ENCODE measurements around the gene MALT1. TPM values are rescaled to one million over a fixed set of nuclear protein-coding genes. Genes with fewer than 3 reads are reported as not detected.

MALT1 gene
- total RNA-seq: 10 to 100 TPM in 7 of 8 experiments, 1 to 10 TPM in 1; 10.0 to 15.5 (median 13.7) TPM

GRCh38 chr18:58671111-58671631 lies at the start of gene MALT1:
Gene MALT1 (plus strand): TSS chr18:58671465. CDS start chr18:58671644, 179 bp downstream.
- Histone ChIP-seq H3K4me1 (replicated peaks in 1 of 2) (peaks cover 3 to 7% of the 10 kb centered on the region in 2 donors), H3K27ac (peak within 1 kb of the TSS; percentile 73 to 74), H3K4me3 (peak within 1 kb of the TSS; percentile 55 to 89 (median 74))
- in situ Hi-C loops (cut with MboI; ENCODE audit: low pct_unique_long_range_greater_than_20kb in 2 of 9, low sequenced_read_pairs in 9 of 9, unreplicated experiment in 9 of 9): no loop called here
- no CpG with 5 or more reads among the region's 60 CpGs for WGBS, 10 experiments
- ATAC-seq (replicated peaks in 6 of 8): peak; percentile 84 to 91 (median 86)

DNA sequence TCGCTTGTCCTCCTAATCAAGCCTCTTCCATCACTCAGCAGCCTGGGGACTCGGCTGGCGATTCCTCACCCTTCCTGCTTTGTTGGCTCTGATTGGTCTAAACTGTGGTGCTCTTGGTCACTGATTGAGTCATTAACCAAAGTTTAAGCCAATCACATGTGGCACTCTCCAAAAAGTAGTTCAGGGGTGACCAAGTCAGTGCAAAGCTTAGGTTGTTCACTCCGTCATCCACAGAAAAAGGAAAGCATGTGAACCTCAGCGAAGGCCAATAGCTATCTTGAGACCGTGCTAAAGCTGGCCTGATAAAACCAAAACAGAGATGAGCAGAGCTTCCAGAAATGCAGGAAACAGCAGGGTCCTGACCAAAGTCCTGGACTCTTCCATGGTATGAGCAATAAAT lies 47.3 kb upstream of the MALT1 start:
- Histone ChIP-seq H3K4me3 (no peak overlapping the region), H3K27ac (no peak overlapping the region), H3K4me1 (replicated peaks in 1 of 2) (peaks cover 4 to 8% of the 10 kb centered on the region in 2 donors)
- in situ Hi-C loops (cut with MboI; ENCODE audit: low pct_unique_long_range_greater_than_20kb in 2 of 9, low sequenced_read_pairs in 9 of 9, unreplicated experiment in 9 of 9): no loop called here
- 80 to 100% (median 94%) methylated on average over 1 to 4 of the region's 6 CpGs; no CpG with 5 or more reads in 1 of the 10 experiments for WGBS, 10 experiments
- no peak for ATAC-seq (replicated peaks in 6 of 8)

GRCh38 chr18:58625839-58626238 lies 45.4 kb upstream of the MALT1 start:
- 86 to 100% (median 94%) methylated on average over 1 to 10 of the region's 10 CpGs for WGBS, 10 experiments
- H3K27ac ChIP-seq: no peak overlapping the region
- no peak overlapping the region for H3K4me3 ChIP-seq
- ATAC-seq (replicated peaks in 6 of 8): no peak
- in situ Hi-C loops (cut with MboI; ENCODE audit: low pct_unique_long_range_greater_than_20kb in 2 of 9, low sequenced_read_pairs in 9 of 9, unreplicated experiment in 9 of 9): no loop called here
- peaks cover 9 to 21% of the 10 kb centered on the region in 2 donors for H3K4me1 ChIP-seq (replicated peaks in 1 of 2)

DNA sequence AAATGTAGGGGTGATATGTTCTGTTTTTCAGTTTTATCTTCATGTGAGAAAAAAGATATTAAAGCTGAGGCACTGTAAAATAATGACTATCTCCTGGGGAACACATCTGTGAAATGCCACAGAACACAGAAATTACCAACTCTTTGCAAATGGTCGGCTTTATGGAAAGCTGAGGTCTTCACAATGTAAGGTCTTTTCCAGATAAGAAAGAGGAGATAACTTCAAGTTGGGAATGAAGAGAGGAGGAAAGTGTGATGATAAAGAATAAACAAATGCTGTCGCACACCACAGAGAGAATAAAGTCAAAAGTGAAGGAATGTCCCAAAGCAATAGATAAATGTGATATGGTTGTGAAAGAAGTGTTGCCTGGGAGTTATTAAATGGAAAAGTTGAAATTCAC lies 41.2 kb upstream of the MALT1 start:
- ATAC-seq (replicated peaks in 6 of 8): no peak
- Histone ChIP-seq H3K27ac (no peak overlapping the region), H3K4me3 (no peak overlapping the region), H3K4me1 (replicated peaks in 1 of 2) (peaks cover 9 to 21% of the 10 kb centered on the region in 2 donors)
- 50 to 100% (median 100%) methylated on average over 1 to 2 of the region's 2 CpGs; no CpG with 5 or more reads in 2 of the 10 experiments for WGBS, 10 experiments
- in situ Hi-C loops (cut with MboI; ENCODE audit: low pct_unique_long_range_greater_than_20kb in 2 of 9, low sequenced_read_pairs in 9 of 9, unreplicated experiment in 9 of 9): no loop called here

GRCh38 chr18:58631301-58631700 lies 40.0 kb upstream of the MALT1 start:
- no peak overlapping the region for H3K27ac ChIP-seq
- no peak overlapping the region for H3K4me3 ChIP-seq
- no peak for ATAC-seq (replicated peaks in 6 of 8)
- in situ Hi-C loops (cut with MboI; ENCODE audit: low pct_unique_long_range_greater_than_20kb in 2 of 9, low sequenced_read_pairs in 9 of 9, unreplicated experiment in 9 of 9): no loop called here
- peaks cover 9 to 21% of the 10 kb centered on the region in 2 donors for H3K4me1 ChIP-seq (replicated peaks in 1 of 2)
- WGBS, 10 experiments: 80 to 100% (median 90%) methylated on average over 1 to 5 of the region's 5 CpGs; no CpG with 5 or more reads in 2 of the 10 experiments

DNA sequence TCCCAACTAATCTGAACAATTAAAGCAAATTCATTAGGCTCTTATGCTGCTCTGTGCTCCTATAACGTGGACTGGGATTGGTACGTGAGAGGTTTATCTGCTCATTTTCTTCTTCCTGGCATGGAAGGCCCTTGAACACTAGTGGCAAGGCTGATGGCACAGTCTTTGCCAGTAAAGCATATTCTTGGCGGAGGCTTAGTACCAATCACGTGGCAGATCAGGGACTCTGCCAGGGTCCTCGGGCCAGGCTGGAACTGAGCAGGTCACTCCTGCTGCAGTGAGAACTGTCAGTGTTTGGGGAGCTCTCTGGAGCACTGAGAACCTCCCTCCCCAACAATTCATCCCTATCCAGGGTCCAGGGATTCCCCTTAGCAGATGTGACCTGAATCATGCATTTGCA lies 38.7 kb upstream of the MALT1 start:
- H3K27ac ChIP-seq: no peak overlapping the region
- no peak for ATAC-seq (replicated peaks in 6 of 8)

DNA sequence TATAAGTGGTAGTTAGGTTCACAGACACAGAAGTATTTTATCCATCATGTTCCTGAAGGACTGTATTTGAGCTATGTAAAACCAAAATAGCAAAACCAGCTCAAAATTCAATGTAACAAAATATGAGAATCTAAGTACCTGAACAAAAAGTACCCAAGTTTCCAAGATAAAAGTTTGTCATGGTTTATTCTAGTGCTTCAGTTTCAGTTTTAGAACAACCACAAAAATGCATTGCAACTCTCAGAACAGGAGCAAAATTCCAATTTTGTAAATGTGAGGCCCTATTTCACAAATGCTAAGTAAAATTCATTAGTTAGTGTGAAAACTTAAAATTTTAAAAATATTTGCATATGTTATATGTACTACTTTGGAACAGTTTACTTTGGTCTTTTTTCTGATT lies 37.4 kb upstream of the MALT1 start:
- Histone ChIP-seq H3K4me3 (no peak overlapping the region), H3K4me1 (replicated peaks in 1 of 2) (peaks cover 6 to 29% of the 10 kb centered on the region in 2 donors), H3K27ac (no peak overlapping the region)
- no peak for ATAC-seq (replicated peaks in 6 of 8)
- in situ Hi-C loops (cut with MboI; ENCODE audit: low pct_unique_long_range_greater_than_20kb in 2 of 9, low sequenced_read_pairs in 9 of 9, unreplicated experiment in 9 of 9): no loop called here

More for the DNA sequence above, 38.7 kb upstream of the MALT1 start:
- Histone ChIP-seq H3K4me3 (no peak overlapping the region), H3K4me1 (replicated peaks in 1 of 2) (peaks cover 9 to 22% of the 10 kb centered on the region in 2 donors)
- WGBS, 10 experiments: 80 to 100% (median 83%) methylated on average over 1 to 2 of the region's 5 CpGs; no CpG with 5 or more reads in 5 of the 10 experiments
- in situ Hi-C loops (cut with MboI; ENCODE audit: low pct_unique_long_range_greater_than_20kb in 2 of 9, low sequenced_read_pairs in 9 of 9, unreplicated experiment in 9 of 9): no loop called here

DNA sequence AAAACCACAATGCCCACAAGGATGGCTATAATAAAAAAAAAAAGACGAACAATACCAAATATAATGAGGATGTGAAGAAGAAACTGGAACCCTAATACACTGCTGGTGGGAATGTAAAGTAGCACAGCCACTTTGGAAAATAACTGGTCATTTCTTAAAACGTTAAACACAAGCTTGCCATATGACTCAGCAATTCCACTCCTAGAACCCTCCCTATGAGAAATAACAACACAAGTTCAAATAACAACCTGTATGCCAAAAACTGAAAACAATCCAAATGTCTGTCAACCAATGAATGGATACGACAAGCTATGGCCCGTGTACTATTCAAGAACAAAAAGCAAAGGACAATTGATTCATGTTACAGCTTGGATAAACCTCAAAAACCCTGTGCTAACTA lies 35.4 kb upstream of the MALT1 start:
- no peak overlapping the region for H3K4me3 ChIP-seq
- no peak overlapping the region for H3K27ac ChIP-seq
- H3K4me1 ChIP-seq (replicated peaks in 1 of 2): peaks cover 7 to 35% of the 10 kb centered on the region in 2 donors
- 22 to 74% (median 46%) methylated on average over 2 to 4 of the region's 4 CpGs for WGBS, 10 experiments
- in situ Hi-C loops (cut with MboI; ENCODE audit: low pct_unique_long_range_greater_than_20kb in 2 of 9, low sequenced_read_pairs in 9 of 9, unreplicated experiment in 9 of 9): no loop called here
- peak in 1 of 8 experiments; percentile 63 for ATAC-seq (replicated peaks in 6 of 8)

DNA sequence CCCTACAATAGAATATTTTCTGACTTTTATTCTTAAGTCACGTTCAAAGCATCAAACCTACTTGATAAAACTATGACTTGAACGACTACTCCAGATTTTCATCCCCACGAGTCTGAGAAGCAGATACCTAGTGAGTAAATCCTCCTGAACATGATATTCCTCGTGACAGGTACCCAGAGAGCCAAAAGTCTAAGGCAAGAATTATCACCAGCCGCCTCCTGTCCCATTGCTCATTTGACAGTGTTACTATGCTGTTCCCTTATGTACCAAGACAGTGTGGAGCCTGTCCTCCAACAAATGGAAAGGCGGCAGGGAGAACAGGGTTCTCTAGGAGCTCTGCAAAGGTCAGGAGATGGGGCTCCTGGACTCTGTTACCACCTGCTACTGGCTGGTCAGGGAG lies 34.1 kb upstream of the MALT1 start:
- ATAC-seq (replicated peaks in 6 of 8): no peak
- WGBS, 10 experiments: 67 to 100% (median 91%) methylated on average over 1 to 6 of the region's 6 CpGs
- in situ Hi-C loops (cut with MboI; ENCODE audit: low pct_unique_long_range_greater_than_20kb in 2 of 9, low sequenced_read_pairs in 9 of 9, unreplicated experiment in 9 of 9): no loop called here
- Histone ChIP-seq H3K4me3 (no peak overlapping the region), H3K27ac (no peak overlapping the region), H3K4me1 (replicated peaks in 1 of 2) (peaks cover 7 to 46% of the 10 kb centered on the region in 2 donors)

DNA sequence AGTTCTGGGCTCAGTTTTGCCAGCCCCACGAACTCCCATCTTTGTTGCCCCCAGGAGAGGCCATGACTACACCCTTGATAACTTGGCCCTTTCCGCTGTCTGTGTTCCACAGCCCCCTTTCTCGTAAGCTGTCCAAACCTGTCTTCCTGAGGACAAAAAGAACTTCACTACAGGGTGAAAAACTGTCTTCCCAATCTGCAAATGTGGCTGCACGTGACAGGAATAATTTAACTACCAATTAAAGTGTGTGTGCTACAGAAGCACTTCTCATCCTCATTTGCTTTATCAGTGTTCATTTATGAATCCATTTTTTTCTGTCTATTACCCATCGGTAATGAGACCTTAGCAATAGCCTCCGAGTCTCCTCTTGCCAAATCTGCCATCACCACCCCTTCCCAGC lies 33.3 kb upstream of the MALT1 start:
- Histone ChIP-seq H3K27ac (no peak overlapping the region), H3K4me3 (no peak overlapping the region), H3K4me1 (replicated peaks in 1 of 2) (peaks cover 7 to 46% of the 10 kb centered on the region in 2 donors)
- 60 to 94% (median 82%) methylated on average over 1 to 6 of the region's 6 CpGs; no CpG with 5 or more reads in 1 of the 10 experiments for WGBS, 10 experiments
- in situ Hi-C loops (cut with MboI; ENCODE audit: low pct_unique_long_range_greater_than_20kb in 2 of 9, low sequenced_read_pairs in 9 of 9, unreplicated experiment in 9 of 9): no loop called here
- ATAC-seq (replicated peaks in 6 of 8): no peak

DNA sequence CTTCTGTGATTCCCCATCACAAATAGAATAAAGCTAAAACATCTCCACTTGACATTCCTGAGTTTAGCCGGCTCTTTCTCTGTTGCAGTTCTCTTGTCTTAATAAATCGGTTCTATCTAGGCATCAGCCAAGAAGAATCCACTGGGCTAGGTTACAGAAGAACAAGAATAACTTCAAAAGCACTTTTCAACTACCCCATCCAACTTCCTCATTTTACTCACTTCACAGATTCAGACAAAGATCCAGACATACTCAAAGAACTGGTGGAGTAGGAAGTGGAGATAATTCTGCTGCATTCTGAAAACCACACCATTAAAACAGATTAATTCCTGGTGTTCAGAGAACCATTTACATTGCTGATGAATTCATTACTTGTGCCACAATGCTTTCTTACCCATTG lies 32.8 kb upstream of the MALT1 start:
- H3K4me3 ChIP-seq: no peak overlapping the region
- no peak overlapping the region for H3K27ac ChIP-seq
- in situ Hi-C loops (cut with MboI; ENCODE audit: low pct_unique_long_range_greater_than_20kb in 2 of 9, low sequenced_read_pairs in 9 of 9, unreplicated experiment in 9 of 9): no loop called here
- peak in 1 of 8 experiments; percentile 6 for ATAC-seq (replicated peaks in 6 of 8)
- H3K4me1 ChIP-seq (replicated peaks in 1 of 2): peaks cover 7 to 46% of the 10 kb centered on the region in 2 donors
- 10 to 100% (median 65%) methylated on average over 1 to 2 of the region's 2 CpGs for WGBS, 10 experiments

GRCh38 chr18:58639237-58639636 lies 32.0 kb upstream of the MALT1 start:
- 25 to 100% (median 71%) methylated on average over 1 to 2 of the region's 2 CpGs; no CpG with 5 or more reads in 5 of the 10 experiments for WGBS, 10 experiments
- Histone ChIP-seq H3K4me3 (no peak overlapping the region), H3K27ac (peak overlapping the region in 1 of 2 donors; percentile 54), H3K4me1 (replicated peaks in 1 of 2) (peaks cover 7 to 46% of the 10 kb centered on the region in 2 donors)
- peak in 3 of 8 experiments; percentile 6 to 16 (median 16) for ATAC-seq (replicated peaks in 6 of 8)
- in situ Hi-C loops (cut with MboI; ENCODE audit: low pct_unique_long_range_greater_than_20kb in 2 of 9, low sequenced_read_pairs in 9 of 9, unreplicated experiment in 9 of 9): no loop called here

GRCh38 chr18:58639751-58640427 lies 31.4 kb upstream of the MALT1 start:
- peaks cover 7 to 46% of the 10 kb centered on the region in 2 donors for H3K4me1 ChIP-seq (replicated peaks in 1 of 2)
- WGBS, 10 experiments: 0 to 64% (median 8%) methylated on average over 1 to 5 of the region's 5 CpGs; no CpG with 5 or more reads in 1 of the 10 experiments
- in situ Hi-C loops (cut with MboI; ENCODE audit: low pct_unique_long_range_greater_than_20kb in 2 of 9, low sequenced_read_pairs in 9 of 9, unreplicated experiment in 9 of 9): no loop called here
- peak; percentile 86 to 98 (median 96) for ATAC-seq (replicated peaks in 6 of 8)
- no peak overlapping the region for H3K4me3 ChIP-seq
- H3K27ac ChIP-seq: peak overlapping the region in 1 of 2 donors; percentile 70

All from motor neuron (in vitro differentiated cells).